Caco-2 (cell line): ENCODE results near the gene IL2RG. TPM values are rescaled to one million over a fixed set of nuclear protein-coding genes. Genes with fewer than 3 reads are reported as not detected.
A peak's percentile ranks its signal among the peaks of the same experiment; 100 is the strongest.

Source experiments
- BruUV-seq: library from RNA; stranded (reverse); fragments of 400-500 nt; replicated peaks from 2 replicates; lab custom pipeline; 2021; lab: Mats Ljungman, UMichigan
- CTCF ChIA-PET: fragments of 300-600 bp; sonication (Branson Sonifier 250); formaldehyde crosslinking; loops from one replicate; lab custom pipeline; 2022; ENCODE audit warnings: antibody characterized with exemption; lab: Charles Lee
- POLR2A ChIA-PET: fragments of 300-600 bp; sonication (Branson Sonifier 250); formaldehyde crosslinking; loops from one replicate; lab custom pipeline; 2022; ENCODE audit warnings: antibody characterized with exemption; lab: Charles Lee
- DNase-seq, 2 experiments: peaks; one replicate each; pipeline versions ENCODE4 v3.0.0 to v3.0.0-alpha.2; 2020 to 2022
- H3K27me3 ChIP-seq: replicated peaks from 2 replicates; pipeline ENCODE4 v1.6.0; 2011; ENCODE audit warnings: low read length; ENCODE audit not compliant: control insufficient read depth, insufficient read depth
- H3K36me3 ChIP-seq: 2 replicates; pipeline ENCODE4 v1.5.1; 2011; ENCODE audit warnings: low read length; ENCODE audit not compliant: control insufficient read depth, insufficient read depth
- H3K4me1 ChIP-seq: fragments of 250-450 bp; sonication (Bioruptor Pico); 2 replicates; pipeline ENCODE4 v1.5.1; 2020; ENCODE audit warnings: mild to moderate bottlenecking
- H3K4me3 ChIP-seq: 2 replicates; pipeline ENCODE4 v1.5.1; 2011; ENCODE audit warnings: low read depth, mild to moderate bottlenecking, control low read depth, low read length
- H3K9me3 ChIP-seq: fragments of 250-450 bp; sonication (Bioruptor Pico); 2 replicates; pipeline ENCODE4 v1.5.1; 2020; ENCODE audit warnings: mild to moderate bottlenecking, moderate library complexity
- H3K27ac Mint-ChIP-seq: one replicate; pipeline ENCODE4 v1.8.0; 2022; ENCODE audit warnings: mixed read lengths; ENCODE audit not compliant: unreplicated experiment
- H3K27me3 Mint-ChIP-seq: one replicate; pipeline ENCODE4 v1.8.0; 2022; ENCODE audit warnings: mixed read lengths; ENCODE audit not compliant: insufficient read depth, unreplicated experiment
- H3K36me3 Mint-ChIP-seq: one replicate; pipeline ENCODE4 v1.8.0; 2022; ENCODE audit warnings: mild to moderate bottlenecking, mixed read lengths; ENCODE audit not compliant: insufficient read depth, unreplicated experiment
- H3K4me1 Mint-ChIP-seq: one replicate; pipeline ENCODE4 v1.8.0; 2022; ENCODE audit warnings: low read depth, mixed read lengths; ENCODE audit not compliant: unreplicated experiment
- H3K4me3 Mint-ChIP-seq: one replicate; pipeline ENCODE4 v1.8.0; 2022; ENCODE audit warnings: mild to moderate bottlenecking, moderate library complexity, mixed read lengths; ENCODE audit not compliant: unreplicated experiment
- H3K9me3 Mint-ChIP-seq: one replicate; pipeline ENCODE4 v1.8.0; 2022; ENCODE audit warnings: mixed read lengths; ENCODE audit not compliant: unreplicated experiment
- intact Hi-C: fragments of 100-400 bp; cut with micrococcal nuclease; formaldehyde crosslinking; loops from one replicate; pipeline ENCODE4 v1.10.0; 2022; ENCODE audit not compliant: unreplicated experiment
- total RNA-seq: library from RNA; stranded (reverse); gene quantifications from 2 replicates; pipeline ENCODE4 v1.2.3, GENCODE V29; 2022
- TF ChIP-seq, protein P1 (sequence below), 2 experiments: fragments of 200-600 bp in 1 of 2; IDR thresholded peaks; 1 replicate in 1 of 2; 2 replicates in 1 of 2; pipeline versions ENCODE4 v1.5.1 to v1.8.0; 2011 to 2022; ENCODE audit warnings: antibody characterized with exemption in 1 of 2, control low read depth in 1 of 2, inconsistent platforms in 1 of 2, low read depth in 1 of 2, low read length in 1 of 2, mild to moderate bottlenecking in 1 of 2, moderate library complexity in 1 of 2; ENCODE audit not compliant: insufficient read depth in 1 of 2, severe bottlenecking in 1 of 2, unreplicated experiment in 1 of 2

IL2RG gene
- total RNA-seq, 1 experiment from 2014 or later, result 5.1 TPM

DNA sequence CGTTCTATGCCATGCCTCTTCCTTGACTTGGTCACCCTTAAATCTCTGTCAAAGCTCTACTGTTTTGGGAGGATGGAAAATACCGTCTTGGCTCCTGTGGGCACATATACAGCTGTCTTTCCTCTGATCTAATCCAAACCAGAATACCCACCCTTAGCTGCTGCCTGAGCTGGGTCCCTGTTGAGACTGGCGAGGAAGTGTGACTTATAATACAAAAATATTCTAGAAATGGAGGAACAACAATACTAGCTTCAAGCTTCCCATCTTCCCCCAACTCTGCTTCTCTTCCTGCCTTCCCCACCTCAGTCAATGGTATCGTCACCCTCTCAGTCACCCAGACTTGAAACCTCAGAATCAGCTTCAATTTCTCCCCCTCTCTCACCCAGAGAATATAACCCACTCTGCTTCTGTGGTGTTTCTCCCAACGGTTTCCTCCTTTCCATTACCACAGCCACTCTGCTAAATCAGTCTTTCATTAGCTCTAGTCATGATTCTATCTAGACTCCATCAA is 599 bp upstream of the IL2RG start:
- Mint-ChIP-seq H3K4me1 (peaks cover 19% of the 10 kb centered on the region), H3K4me3 (no peak overlapping the region), H3K27me3 (no peaks in the 10 kb centered on the region), H3K9me3 (no peaks in the 10 kb centered on the region), H3K27ac (peak overlapping the region; percentile 43), H3K36me3 (peaks cover 6% of the 10 kb centered on the region)
- CTCF ChIA-PET, result interaction anchor here (0.8 kb wide), 1 partner anchor 9 kb away, joined by 3 read pairs; no protein-coding TSS in a partner anchor
- TF ChIP-seq, protein P1, sequence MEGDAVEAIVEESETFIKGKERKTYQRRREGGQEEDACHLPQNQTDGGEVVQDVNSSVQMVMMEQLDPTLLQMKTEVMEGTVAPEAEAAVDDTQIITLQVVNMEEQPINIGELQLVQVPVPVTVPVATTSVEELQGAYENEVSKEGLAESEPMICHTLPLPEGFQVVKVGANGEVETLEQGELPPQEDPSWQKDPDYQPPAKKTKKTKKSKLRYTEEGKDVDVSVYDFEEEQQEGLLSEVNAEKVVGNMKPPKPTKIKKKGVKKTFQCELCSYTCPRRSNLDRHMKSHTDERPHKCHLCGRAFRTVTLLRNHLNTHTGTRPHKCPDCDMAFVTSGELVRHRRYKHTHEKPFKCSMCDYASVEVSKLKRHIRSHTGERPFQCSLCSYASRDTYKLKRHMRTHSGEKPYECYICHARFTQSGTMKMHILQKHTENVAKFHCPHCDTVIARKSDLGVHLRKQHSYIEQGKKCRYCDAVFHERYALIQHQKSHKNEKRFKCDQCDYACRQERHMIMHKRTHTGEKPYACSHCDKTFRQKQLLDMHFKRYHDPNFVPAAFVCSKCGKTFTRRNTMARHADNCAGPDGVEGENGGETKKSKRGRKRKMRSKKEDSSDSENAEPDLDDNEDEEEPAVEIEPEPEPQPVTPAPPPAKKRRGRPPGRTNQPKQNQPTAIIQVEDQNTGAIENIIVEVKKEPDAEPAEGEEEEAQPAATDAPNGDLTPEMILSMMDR (IDR thresholded peaks at IDR 0.05; ENCODE audit: insufficient read depth in 1 of 2, low read depth in 1 of 2, low read length in 1 of 2, severe bottlenecking in 1 of 2, unreplicated experiment in 1 of 2), result no peak
- H3K4me3 ChIP-seq, result no peak overlapping the region
- H3K27me3 ChIP-seq, result no peaks in the 10 kb centered on the region
- H3K4me1 ChIP-seq, result no peaks in the 10 kb centered on the region
- intact Hi-C loops, result no loop called here
- no peak for DNase-seq
- no peaks in the 10 kb centered on the region for H3K9me3 ChIP-seq
- POLR2A ChIA-PET, result interaction anchor here (0.9 kb wide), 1 partner anchor 27 kb away, joined by 3 read pairs; no protein-coding TSS in a partner anchor
- H3K36me3 ChIP-seq, result no peaks in the 10 kb centered on the region
- TSS peak; percentile 41 for BruUV-seq

DNA sequence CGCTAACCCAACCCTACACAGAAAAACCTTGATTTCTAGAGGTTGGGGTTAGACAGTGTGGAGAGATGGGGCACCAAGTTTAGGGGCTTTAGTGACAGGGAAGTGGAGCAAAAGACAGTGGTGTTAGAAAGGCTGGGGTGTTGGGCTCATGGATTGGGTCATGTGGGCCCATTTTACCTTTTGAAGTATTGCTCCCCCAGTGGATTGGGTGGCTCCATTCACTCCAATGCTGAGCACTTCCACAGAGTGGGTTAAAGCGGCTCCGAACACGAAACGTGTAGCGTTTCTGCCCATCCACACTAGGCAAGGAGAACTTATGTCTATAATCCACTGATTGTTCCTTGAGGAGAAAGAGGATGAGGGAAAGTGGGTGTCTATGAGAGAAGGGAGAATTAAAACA is 2.3 kb downstream of the IL2RG start:
- H3K9me3 ChIP-seq, result no peaks in the 10 kb centered on the region
- peaks cover 9% of the 10 kb centered on the region for H3K4me1 ChIP-seq
- BruUV-seq, result no TSS peak
- no peaks in the 10 kb centered on the region for H3K36me3 ChIP-seq
- Mint-ChIP-seq H3K9me3 (no peaks in the 10 kb centered on the region), H3K27ac (no peak overlapping the region), H3K36me3 (peaks cover 6% of the 10 kb centered on the region), H3K4me1 (peaks cover 27% of the 10 kb centered on the region), H3K27me3 (no peaks in the 10 kb centered on the region), H3K4me3 (no peak overlapping the region)
- TF ChIP-seq, protein P1 (IDR thresholded peaks at IDR 0.05; ENCODE audit: insufficient read depth in 1 of 2, low read depth in 1 of 2, low read length in 1 of 2, severe bottlenecking in 1 of 2, unreplicated experiment in 1 of 2), result no peak
- CTCF ChIA-PET, result no interaction called here
- H3K27me3 ChIP-seq, result no peaks in the 10 kb centered on the region
- intact Hi-C loops, result no loop called here
- DNase-seq, result no peak
- no peak overlapping the region for H3K4me3 ChIP-seq
- POLR2A ChIA-PET, result no interaction called here

DNA sequence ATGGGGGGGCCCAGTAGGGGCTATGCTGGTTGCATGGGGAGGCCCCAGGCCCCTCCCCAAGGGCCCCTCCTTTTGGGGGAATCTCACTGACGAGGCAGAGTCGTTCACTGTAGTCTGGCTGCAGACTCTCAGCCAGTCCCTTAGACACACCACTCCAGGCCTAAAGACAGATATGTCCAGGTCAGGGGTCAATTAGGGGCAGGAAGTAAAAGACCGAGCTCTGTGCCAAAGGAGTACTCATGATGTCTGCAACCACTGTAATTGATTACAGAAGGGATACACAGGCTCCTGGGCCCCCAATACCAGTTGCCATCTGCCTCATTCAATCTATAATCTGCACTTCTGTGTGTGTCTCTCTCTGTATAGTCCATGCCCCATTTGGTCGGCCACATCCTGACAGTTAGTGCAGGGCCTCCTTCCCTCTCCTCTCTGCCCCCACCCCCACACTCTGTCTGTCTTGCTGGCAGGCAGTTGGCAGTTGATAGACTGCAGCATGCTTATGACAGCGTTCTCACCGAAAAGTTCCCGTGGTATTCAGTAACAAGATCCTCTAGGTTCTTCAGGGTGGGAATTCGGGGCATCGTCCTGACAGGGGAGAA is 3.5 kb downstream of the IL2RG start:
- peaks cover 6% of the 10 kb centered on the region for H3K36me3 Mint-ChIP-seq
- CTCF ChIA-PET, result no interaction called here
- no peaks in the 10 kb centered on the region for H3K27me3 Mint-ChIP-seq
- intact Hi-C loops, result no loop called here
- no peaks in the 10 kb centered on the region for H3K36me3 ChIP-seq
- TF ChIP-seq, protein P1 (IDR thresholded peaks at IDR 0.05; ENCODE audit: insufficient read depth in 1 of 2, low read depth in 1 of 2, low read length in 1 of 2, severe bottlenecking in 1 of 2, unreplicated experiment in 1 of 2), result no peak
- peaks cover 31% of the 10 kb centered on the region for H3K4me1 Mint-ChIP-seq
- H3K9me3 Mint-ChIP-seq, result no peaks in the 10 kb centered on the region
- POLR2A ChIA-PET, result interaction anchor here (0.5 kb wide), 1 partner anchor 11 kb away, joined by 4 read pairs; the partner anchor contains the start of gene MED12
- H3K4me3 ChIP-seq, result no peak overlapping the region
- H3K27ac Mint-ChIP-seq, result peak overlapping the region; percentile 57
- H3K9me3 ChIP-seq, result no peaks in the 10 kb centered on the region
- DNase-seq, result no peak
- no TSS peak for BruUV-seq
- H3K27me3 ChIP-seq, result no peaks in the 10 kb centered on the region
- H3K4me3 Mint-ChIP-seq, result no peak overlapping the region
- H3K4me1 ChIP-seq, result peaks cover 9% of the 10 kb centered on the region
